HepG2 (cell line): Measurements from ENCODE around the gene PHLPP2. TPM values are rescaled to one million over a fixed set of nuclear protein-coding genes. Genes with fewer than 3 reads are reported as not detected.
A peak's percentile ranks its signal among the peaks of the same experiment; 100 is the strongest.

Source experiments
- AGO1 ChIP-seq: fragments of 200-400 bp; formaldehyde crosslinking; IDR thresholded peaks from 2 replicates; pipeline ENCODE4 v1.6.1; 2017; ENCODE audit warnings: mild to moderate bottlenecking, low read depth, low read length, moderate library complexity; ENCODE audit not compliant: poor library complexity, severe bottlenecking
- JUN ChIP-seq: sonication (generic); formaldehyde crosslinking; IDR thresholded peaks from 2 replicates; pipeline ENCODE4 v1.4.0; 2020; ENCODE audit warnings: mild to moderate bottlenecking, missing genetic modification reagents
- MLXIP ChIP-seq: sonication (generic); formaldehyde crosslinking; IDR thresholded peaks from 2 replicates; pipeline ENCODE4 v1.9.0; 2021; ENCODE audit warnings: missing genetic modification reagents, borderline replicate concordance
- PLRG1 ChIP-seq: fragments of 450-650 bp; conservative IDR thresholded peaks from 2 replicates; pipeline ENCODE4 v1.6.1; 2016
- PRMT3 ChIP-seq: sonication (generic); formaldehyde crosslinking; IDR thresholded peaks from 2 replicates; pipeline ENCODE4 v1.8.1; 2022; ENCODE audit warnings: low read depth, mild to moderate bottlenecking, moderate library complexity, missing genetic modification reagents, borderline replicate concordance
- REPIN1 ChIP-seq: sonication (generic); formaldehyde crosslinking; IDR thresholded peaks from 2 replicates; pipeline ENCODE4 v1.8.0; 2022; ENCODE audit warnings: missing genetic modification reagents, low read depth, mild to moderate bottlenecking, borderline replicate concordance
- SIN3A ChIP-seq: IDR thresholded peaks from 2 replicates; pipeline ENCODE4 v1.6.1; 2011; ENCODE audit warnings: low read depth, mild to moderate bottlenecking, control low read depth, low read length, borderline replicate concordance
- SYNCRIP ChIP-seq: fragments of 200-400 bp; formaldehyde crosslinking; IDR thresholded peaks from 2 replicates; pipeline ENCODE4 v1.6.1; 2018; ENCODE audit warnings: mild to moderate bottlenecking, low read depth, low read length; ENCODE audit not compliant: insufficient read depth
- ZBTB40 ChIP-seq, 2 experiments: fragments of 450-650 bp in 1 of 2; sonication (generic) in 1 of 2; formaldehyde crosslinking in 1 of 2; IDR thresholded peaks; 2 replicates each; pipeline versions ENCODE4 v1.6.1 to v1.8.0; 2016 to 2022; ENCODE audit warnings: antibody characterized with exemption in 1 of 2, mild to moderate bottlenecking in 1 of 2, missing genetic modification reagents in 1 of 2
- ZNF546 ChIP-seq: sonication (generic); formaldehyde crosslinking; conservative IDR thresholded peaks from 2 replicates; pipeline ENCODE4 v1.8.1; 2023; ENCODE audit warnings: mild to moderate bottlenecking, missing genetic modification reagents
- ZNF557 ChIP-seq: sonication (generic); formaldehyde crosslinking; IDR thresholded peaks from 2 replicates; pipeline ENCODE4 v1.4.0; 2020; ENCODE audit warnings: missing genetic modification reagents
- ZNF597 ChIP-seq: sonication (generic); formaldehyde crosslinking; IDR thresholded peaks from 2 replicates; pipeline ENCODE4 v1.5.0; 2020; ENCODE audit warnings: missing genetic modification reagents
- ZNF724P ChIP-seq: sonication (generic); formaldehyde crosslinking; IDR thresholded peaks from 2 replicates; pipeline ENCODE4 v1.8.0; 2022; ENCODE audit warnings: missing genetic modification reagents, borderline replicate concordance
- ZNF773 ChIP-seq: sonication (generic); formaldehyde crosslinking; IDR thresholded peaks from 2 replicates; pipeline ENCODE4 v1.4.0; 2020; ENCODE audit warnings: missing genetic modification reagents, borderline replicate concordance
- polyA plus RNA-seq, 8 experiments: library from polyadenylated mRNA; depleted of rRNA in 3 of 8; stranded (reverse) in 7 of 8; unstranded in 1 of 8; fragments of >200 nt; fragmentation: Illumina TruSeq in 4 of 8; extraction: Trizol in 4 of 8; gene quantifications; 2 replicates each; pipeline versions ENCODE4 v1.2.1 to v1.2.3, GENCODE V29; 2011 to 2016; ENCODE audit warnings: low read depth in 4 of 8, missing spikeins in 1 of 8, mixed read lengths in 1 of 8; ENCODE audit not compliant: insufficient read depth in 1 of 8
- total RNA-seq, 5 experiments: library from RNA; depleted of rRNA; stranded (reverse); fragments of >200 nt; fragmentation: Illumina TruSeq; extraction: Trizol; gene quantifications; 2 replicates each; pipeline ENCODE4 v1.2.3, GENCODE V29; 2016; ENCODE audit warnings: low read depth in 1 of 5

The PHLPP2 gene
- total and polyA plus RNA-seq, 2 of the 13 experiments (the other 11 are each of a cell fraction or from before 2014, with no cell fraction given): 8.9 TPM

GRCh38 chr16:71723537-71724319 lies 773 bp downstream of the PHLPP2 start (continued):
- no peak for TF ChIP-seq MLXIP
- no peak for TF ChIP-seq ZNF557 (CRISPR knock-in tag)
- TF ChIP-seq JUN (CRISPR knock-in tag): no peak
- TF ChIP-seq ZNF724P (CRISPR knock-in tag): no peak
- TF ChIP-seq ZNF773 (CRISPR knock-in tag): no peak
- no peak for TF ChIP-seq AGO1
- TF ChIP-seq ZNF597 (CRISPR knock-in tag): no peak
- TF ChIP-seq SIN3A: peak; percentile 48; the same call in 1 of the 2 replicates
- 0 out of 2 replicates have a peak, but pooled peaks have one; percentile 60 for TF ChIP-seq PRMT3
- no peak for TF ChIP-seq PLRG1
- 0 out of 2 replicates have a peak, but pooled peaks have one; percentile 39 for TF ChIP-seq REPIN1 (CRISPR knock-in tag)
- no peak for TF ChIP-seq SYNCRIP
- no peak for TF ChIP-seq ZNF546 (CRISPR knock-in tag)
- TF ChIP-seq ZBTB40 (IDR thresholded peaks at IDR 0.05): no peak
- TF ChIP-seq ZBTB40 (CRISPR knock-in tag; IDR thresholded peaks at IDR 0.05): peak; percentile 56; the same call in 1 of the 2 replicates
